NB4 (cell line): ENCODE data around the gene STX16.

Experiments
- DNase-seq: peaks from one replicate; pipeline ENCODE4 v3.0.0; 2010; ENCODE audit warnings: low read depth
- H3K4me3 ChIP-seq: one replicate; pipeline ENCODE4 v1.5.1; 2011; ENCODE audit warnings: mild to moderate bottlenecking, low read depth, low read length, moderate library complexity
- MYC ChIP-seq: IDR thresholded peaks from 2 replicates; pipeline ENCODE4 v1.6.1; 2011; ENCODE audit warnings: low read depth, low read length
- POLR2A ChIP-seq: IDR thresholded peaks from 2 replicates; pipeline ENCODE4 v1.6.1; 2011; ENCODE audit warnings: mild to moderate bottlenecking; ENCODE audit not compliant: insufficient read length; ENCODE audit errors: extremely low read depth
- TF ChIP-seq, protein P1 (sequence below): IDR thresholded peaks from one replicate; pipeline ENCODE4 v1.5.1; 2012; ENCODE audit warnings: low read depth, low read length
- TF ChIP-seq, protein P2 (sequence below): IDR thresholded peaks from 2 replicates; pipeline ENCODE4 v1.6.1; 2011; ENCODE audit warnings: low read depth, low read length

The STX16 gene

DNA sequence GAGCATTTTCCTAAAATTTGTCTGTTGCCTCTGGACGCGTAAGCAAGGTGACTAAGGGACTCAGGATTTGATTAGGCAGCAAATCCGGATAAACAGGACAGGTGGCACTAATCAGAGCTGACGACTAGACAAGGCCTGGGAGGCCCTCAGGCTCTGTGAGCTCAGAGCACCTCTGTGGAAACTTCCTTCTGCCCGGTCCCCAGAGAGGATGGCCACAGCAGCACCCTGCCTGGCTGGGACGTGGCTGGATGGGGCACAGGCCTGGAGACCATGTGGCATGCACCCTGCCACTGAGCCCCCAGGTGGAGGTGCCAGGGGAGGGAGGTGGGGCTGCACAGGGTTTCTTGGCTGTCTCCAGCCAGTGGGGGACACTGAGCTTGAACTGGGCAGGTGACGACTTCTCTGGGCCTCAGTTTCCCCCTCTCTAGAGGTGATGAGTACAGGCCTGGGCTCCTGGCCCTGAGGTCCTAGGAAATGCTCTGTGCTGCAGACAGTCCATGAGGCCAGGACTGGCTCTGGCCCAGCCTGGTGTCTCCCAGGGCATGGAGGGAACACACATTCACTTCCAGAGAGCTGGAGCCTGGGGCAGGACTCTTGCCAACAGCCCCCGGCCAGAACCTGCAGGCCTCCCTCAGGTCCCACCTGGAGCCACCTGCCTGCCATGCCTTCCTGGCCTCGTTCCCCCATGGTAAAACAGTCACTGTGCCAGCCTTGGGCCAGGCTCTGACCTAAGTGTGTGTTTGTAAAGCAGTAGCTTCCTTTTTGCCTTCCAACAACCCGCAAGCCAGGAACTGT lies 39.6 kb upstream of the STX16 start:
- no peak overlapping the region for H3K4me3 ChIP-seq
- TF ChIP-seq, protein P1, sequence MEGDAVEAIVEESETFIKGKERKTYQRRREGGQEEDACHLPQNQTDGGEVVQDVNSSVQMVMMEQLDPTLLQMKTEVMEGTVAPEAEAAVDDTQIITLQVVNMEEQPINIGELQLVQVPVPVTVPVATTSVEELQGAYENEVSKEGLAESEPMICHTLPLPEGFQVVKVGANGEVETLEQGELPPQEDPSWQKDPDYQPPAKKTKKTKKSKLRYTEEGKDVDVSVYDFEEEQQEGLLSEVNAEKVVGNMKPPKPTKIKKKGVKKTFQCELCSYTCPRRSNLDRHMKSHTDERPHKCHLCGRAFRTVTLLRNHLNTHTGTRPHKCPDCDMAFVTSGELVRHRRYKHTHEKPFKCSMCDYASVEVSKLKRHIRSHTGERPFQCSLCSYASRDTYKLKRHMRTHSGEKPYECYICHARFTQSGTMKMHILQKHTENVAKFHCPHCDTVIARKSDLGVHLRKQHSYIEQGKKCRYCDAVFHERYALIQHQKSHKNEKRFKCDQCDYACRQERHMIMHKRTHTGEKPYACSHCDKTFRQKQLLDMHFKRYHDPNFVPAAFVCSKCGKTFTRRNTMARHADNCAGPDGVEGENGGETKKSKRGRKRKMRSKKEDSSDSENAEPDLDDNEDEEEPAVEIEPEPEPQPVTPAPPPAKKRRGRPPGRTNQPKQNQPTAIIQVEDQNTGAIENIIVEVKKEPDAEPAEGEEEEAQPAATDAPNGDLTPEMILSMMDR, result no peak
- TF ChIP-seq, protein P2, sequence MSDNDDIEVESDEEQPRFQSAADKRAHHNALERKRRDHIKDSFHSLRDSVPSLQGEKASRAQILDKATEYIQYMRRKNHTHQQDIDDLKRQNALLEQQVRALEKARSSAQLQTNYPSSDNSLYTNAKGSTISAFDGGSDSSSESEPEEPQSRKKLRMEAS, result 0 out of 2 replicates have a peak, but pooled peaks have one; percentile 32
- DNase-seq, result no peak

DNA sequence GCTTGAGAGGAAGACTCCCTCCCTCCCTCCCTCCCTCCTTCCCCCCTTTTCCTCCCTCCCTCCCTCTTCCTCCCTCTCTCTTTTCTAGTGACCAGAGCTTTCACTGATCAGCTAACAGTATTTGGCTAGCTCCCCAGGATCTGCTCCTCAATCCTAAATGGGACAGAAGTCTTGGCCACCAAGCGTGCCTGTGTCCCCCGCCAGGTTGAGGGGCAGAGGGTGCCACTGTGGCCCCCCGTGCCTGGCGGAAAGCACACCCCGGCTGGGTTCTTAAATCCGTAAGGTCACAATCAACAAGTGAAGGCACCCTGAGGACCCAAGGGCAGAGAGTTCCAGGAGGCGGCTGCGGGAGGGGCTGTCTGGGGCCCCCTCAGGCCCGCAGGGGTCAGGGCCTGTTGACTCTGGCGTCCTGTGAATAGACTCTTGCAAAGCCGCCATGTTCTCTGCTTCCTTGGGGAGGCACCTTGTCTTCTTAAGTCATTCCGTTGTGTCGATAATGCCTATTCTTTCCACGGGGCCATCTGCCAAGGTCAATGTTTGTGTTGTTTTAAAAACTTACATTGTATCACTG lies 38.9 kb upstream of the STX16 start:
- H3K4me3 ChIP-seq, result no peak overlapping the region
- TF ChIP-seq, protein P1, result no peak
- TF ChIP-seq POLR2A, result no peak
- no peak for TF ChIP-seq MYC
- TF ChIP-seq, protein P2, result no peak
- no peak for DNase-seq

DNA sequence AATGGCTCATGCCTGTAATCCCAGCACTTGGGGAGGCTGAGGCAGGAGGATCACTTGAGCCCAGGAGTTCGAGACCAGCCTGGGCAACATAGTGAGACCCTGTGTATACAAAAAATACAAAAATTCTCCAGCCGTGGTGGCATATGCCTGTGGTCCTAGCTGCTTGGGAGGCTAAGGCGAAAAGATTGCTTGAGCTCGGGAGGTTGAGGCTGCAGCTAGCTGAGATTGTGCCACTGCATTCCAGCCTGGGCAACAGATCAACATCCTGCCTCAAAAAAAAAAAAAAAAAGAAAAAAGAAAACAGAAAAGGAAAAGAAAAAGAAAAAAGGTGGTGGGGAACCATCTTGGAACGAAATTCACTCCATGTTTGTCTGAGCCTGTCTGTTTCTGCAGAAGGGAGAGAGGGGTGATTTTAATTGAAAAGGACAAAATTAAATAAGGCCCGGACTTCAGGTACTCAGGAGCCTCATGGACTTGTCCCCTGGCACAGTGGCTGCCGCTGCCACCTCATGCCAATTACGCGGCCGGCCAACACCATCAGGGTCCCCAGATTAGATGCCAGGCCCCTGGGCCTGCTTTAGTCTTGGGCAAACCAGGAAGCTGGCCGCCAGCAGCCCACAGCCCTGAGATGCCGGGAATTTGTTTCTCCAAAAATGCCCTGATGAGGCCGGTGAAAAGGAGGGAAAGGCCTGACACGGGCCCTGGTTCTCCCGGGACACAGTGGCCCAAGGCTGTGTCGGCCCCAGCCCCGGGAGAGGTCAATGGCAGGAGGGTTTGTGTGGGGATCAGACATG lies 37.8 kb upstream of the STX16 start:
- no peak for DNase-seq
- TF ChIP-seq, protein P1, result no peak
- TF ChIP-seq MYC (no peak), POLR2A (no peak)
- TF ChIP-seq, protein P2, result no peak
- no peak overlapping the region for H3K4me3 ChIP-seq

DNA sequence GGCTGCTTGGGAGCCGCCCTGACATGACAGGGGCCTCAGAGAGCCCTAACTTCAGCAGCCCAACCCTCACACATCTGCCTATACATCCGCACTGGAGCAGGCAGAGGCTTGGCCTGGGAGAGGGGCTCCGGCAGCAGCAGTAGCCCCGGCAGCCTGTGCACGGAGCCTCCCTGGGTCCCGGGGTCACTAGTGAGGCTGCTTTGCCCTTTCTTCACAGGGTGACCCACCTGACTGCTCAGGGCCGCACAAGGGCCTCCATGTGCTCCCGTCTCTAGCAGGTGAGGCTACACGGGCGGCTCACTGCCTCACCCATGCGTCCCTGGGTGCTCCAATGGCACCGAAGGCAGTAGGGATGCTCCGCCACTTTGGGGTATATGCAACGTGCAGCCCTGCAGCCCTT lies 36.7 kb upstream of the STX16 start:
- DNase-seq, result no peak
- TF ChIP-seq, protein P2, result no peak
- no peak for TF ChIP-seq POLR2A
- TF ChIP-seq, protein P1, result no peak
- TF ChIP-seq MYC, result no peak
- H3K4me3 ChIP-seq, result no peak overlapping the region

DNA sequence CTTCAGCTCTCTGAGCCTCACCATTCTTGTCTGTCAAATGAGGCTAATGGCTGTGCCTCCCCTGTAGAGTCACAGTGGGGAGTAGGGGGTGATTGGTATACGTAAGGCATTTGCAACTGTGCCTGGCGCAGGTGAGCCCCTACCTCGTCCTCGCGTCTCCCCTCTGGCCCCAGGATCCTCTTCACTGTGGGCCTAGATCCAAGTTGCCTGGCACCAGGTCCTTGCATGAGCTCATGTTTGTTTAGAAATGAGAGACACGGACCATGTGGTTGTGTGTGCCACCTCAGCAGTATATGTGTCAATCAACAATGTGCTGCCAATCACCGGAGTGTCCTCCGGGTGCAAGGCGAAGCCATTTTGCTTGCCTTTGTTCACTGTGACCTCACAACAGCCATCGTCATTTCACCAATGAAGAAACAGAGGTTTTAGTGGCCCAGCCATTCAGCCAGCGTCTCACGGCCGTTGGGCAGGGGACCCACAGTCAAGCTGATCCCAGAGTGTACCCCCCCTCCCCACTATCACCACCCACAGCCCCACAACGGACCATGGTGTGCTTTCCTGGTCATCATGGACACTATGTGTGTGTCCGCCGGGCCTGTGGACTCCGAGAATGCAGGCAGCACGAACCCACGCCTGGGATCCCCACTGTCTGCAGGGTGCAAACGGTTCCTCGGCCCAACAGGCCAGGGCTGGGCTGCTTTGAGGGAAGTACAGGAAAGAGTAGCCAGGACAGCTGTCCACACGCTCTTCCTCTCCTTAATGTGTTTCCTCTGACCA lies 35.9 kb upstream of the STX16 start:
- DNase-seq, result no peak
- no peak overlapping the region for H3K4me3 ChIP-seq
- no peak for TF ChIP-seq POLR2A
- no peak for TF ChIP-seq MYC
- TF ChIP-seq, protein P2, result no peak
- TF ChIP-seq, protein P1, result no peak
